ENCODE measurements around the gene INPP5D. TPM values are rescaled to one million over a fixed set of nuclear protein-coding genes. Genes with fewer than 3 reads are reported as not detected.

The INPP5D gene
- total and polyA plus RNA-seq, 2 donors (not counting 3 experiments of a cell fraction or from before 2014, with no cell fraction given): 13.9 to 46.6 TPM

- no peak overlapping the region for H2AFZ ChIP-seq (ENCODE audit: low read depth, low read length)
- H3K9me1 ChIP-seq (replicated peaks; ENCODE audit: control insufficient read depth, extremely low read depth, insufficient read depth, low read length): no peaks in the 10 kb centered on the region
- no peaks in the 10 kb centered on the region for H3K79me2 ChIP-seq (ENCODE audit: control insufficient read depth, insufficient read depth, low read length)
- no TSS peak for BruUV-seq (replicated peaks)
- no peaks in the 10 kb centered on the region for H3K27me3 ChIP-seq (ENCODE audit: control insufficient read depth in 2 of 2, insufficient read depth in 2 of 2, low read length in 2 of 2)
- TF ChIP-seq POLR2AphosphoS5 (IDR thresholded peaks at IDR 0.05; ENCODE audit: insufficient read depth, low read depth, low read length) (no peak), MAX (IDR thresholded peaks at IDR 0.05; ENCODE audit: insufficient read depth, insufficient read length) (no peak), CTCF (IDR thresholded peaks at IDR 0.05; ENCODE audit: extremely low read depth in 1 of 2, insufficient read depth in 1 of 2, low read depth in 1 of 2, low read length in 2 of 2) (no peak)
- DNase-seq (ENCODE audit: low read depth, low spot score) (no peak), FAIRE-seq (no peak)
- H3K4me2 ChIP-seq (ENCODE audit: insufficient read depth, low read length): no peak overlapping the region
- H4K20me1 ChIP-seq (replicated peaks; ENCODE audit: control insufficient read depth, extremely low read depth, insufficient read depth, low read length): no peaks in the 10 kb centered on the region
- no peak overlapping the region for H3K4me3 ChIP-seq (replicated peaks in 1 of 3; ENCODE audit: insufficient read depth in 1 of 3, low read depth in 1 of 3, low read length in 3 of 3)
- intact Hi-C loops (cut with micrococcal nuclease) (no loop called here), dilution Hi-C loops (cut with MboI; ENCODE audit: extremely low pct_ligation_motif_present, low sequenced_read_pairs) (no loop called here)
- POLR2A ChIA-PET: no interaction called here
- no peaks in the 10 kb centered on the region for H3K4me1 ChIP-seq (ENCODE audit: control insufficient read depth, extremely low read depth, insufficient read depth, low read length)
- CTCF ChIA-PET: interaction anchor here (1.6 kb wide), 1 partner anchor 15 kb away, joined by 7 read pairs; no protein-coding TSS in a partner anchor
- no peak overlapping the region for H3K9ac ChIP-seq (replicated peaks; ENCODE audit: extremely low read depth, insufficient read depth, low read length)
- H3K36me3 ChIP-seq (ENCODE audit: control insufficient read depth in 2 of 2, extremely low read depth in 1 of 2, insufficient read depth in 2 of 2, low read length in 2 of 2): no peaks in the 10 kb centered on the region
- H3K27ac ChIP-seq (ENCODE audit: insufficient read depth, low read depth, low read length): no peak overlapping the region
- no peaks in the 10 kb centered on the region for H3K9me3 ChIP-seq (replicated peaks; ENCODE audit: control insufficient read depth, insufficient read depth, low read length)
These were observed 46.5 kb upstream of the INPP5D start for GRCh38 chr2:233013650-233014049.

GRCh38 chr2:233015019-233015645, 45.0 kb upstream of the INPP5D start:
- H3K9me1 ChIP-seq (replicated peaks; ENCODE audit: control insufficient read depth, extremely low read depth, insufficient read depth, low read length): no peaks in the 10 kb centered on the region
- no peaks in the 10 kb centered on the region for H3K4me1 ChIP-seq (ENCODE audit: control insufficient read depth, extremely low read depth, insufficient read depth, low read length)
- CTCF ChIA-PET: no interaction called here
- no peak overlapping the region for H3K4me3 ChIP-seq (replicated peaks in 1 of 3; ENCODE audit: insufficient read depth in 1 of 3, low read depth in 1 of 3, low read length in 3 of 3)
- no peaks in the 10 kb centered on the region for H3K79me2 ChIP-seq (ENCODE audit: control insufficient read depth, insufficient read depth, low read length)
- H3K27me3 ChIP-seq (ENCODE audit: control insufficient read depth in 2 of 2, insufficient read depth in 2 of 2, low read length in 2 of 2): no peaks in the 10 kb centered on the region
- H3K27ac ChIP-seq (ENCODE audit: insufficient read depth, low read depth, low read length): no peak overlapping the region
- H3K9me3 ChIP-seq (replicated peaks; ENCODE audit: control insufficient read depth, insufficient read depth, low read length): no peaks in the 10 kb centered on the region
- no peaks in the 10 kb centered on the region for H3K36me3 ChIP-seq (ENCODE audit: control insufficient read depth in 2 of 2, extremely low read depth in 1 of 2, insufficient read depth in 2 of 2, low read length in 2 of 2)
- no peak overlapping the region for H2AFZ ChIP-seq (ENCODE audit: low read depth, low read length)
- H4K20me1 ChIP-seq (replicated peaks; ENCODE audit: control insufficient read depth, extremely low read depth, insufficient read depth, low read length): no peaks in the 10 kb centered on the region
- no peak overlapping the region for H3K9ac ChIP-seq (replicated peaks; ENCODE audit: extremely low read depth, insufficient read depth, low read length)
- intact Hi-C loops (cut with micrococcal nuclease) (no loop called here), dilution Hi-C loops (cut with MboI; ENCODE audit: extremely low pct_ligation_motif_present, low sequenced_read_pairs) (no loop called here)
- H3K4me2 ChIP-seq (ENCODE audit: insufficient read depth, low read length): no peak overlapping the region
- no TSS peak for BruUV-seq (replicated peaks)
- TF ChIP-seq FOS (IDR thresholded peaks at IDR 0.05; ENCODE audit: borderline replicate concordance, insufficient read depth, low read length): no peak
- TF ChIP-seq JUN (IDR thresholded peaks at IDR 0.05; ENCODE audit: borderline replicate concordance, insufficient read depth, insufficient read length, low read depth): no peak
- no peak for TF ChIP-seq MYC (IDR thresholded peaks at IDR 0.05; ENCODE audit: low read depth, low read length)
- POLR2A ChIA-PET: no interaction called here
- DNase-seq (ENCODE audit: low read depth, low spot score) (no peak), FAIRE-seq (no peak)

All from endothelial cell of umbilical vein (primary cell).